Activated CD4-positive, CD25-positive, alpha-beta regulatory T cell treated with anti-CD3 and anti-CD28 coated beads, Interleukin-2, amount 50 U/mL, for 16 hours (primary cell): ENCODE data around the gene CDC5L.
"Not testable (repeated sequence)": the region's sequence is repeated elsewhere in the genome, so short reads cannot be mapped to it uniquely, and the experiment has no call there.

Source experiments
- DNase-seq: peaks from one replicate; pipeline ENCODE4 v3.0.0-alpha.2; 2020; ENCODE audit warnings: low read depth, low spot score

Gene CDC5L

GRCh38 chr6:44415449-44415848, 27.9 kb downstream of the CDC5L start:
- no peak for DNase-seq

- no peak for DNase-seq
Observed at GRCh38 chr6:44415873-44416502, 28.5 kb downstream of the CDC5L start.

GRCh38 chr6:44422531-44422930, 35.0 kb downstream of the CDC5L start:
- DNase-seq, result no peak

GRCh38 chr6:44423306-44423705, 35.8 kb downstream of the CDC5L start:
- DNase-seq, result no peak

GRCh38 chr6:44425951-44426350, 38.4 kb downstream of the CDC5L start:
- DNase-seq, result no peak

- no peak for DNase-seq
Observed at GRCh38 chr6:44428682-44429081, 41.2 kb downstream of the CDC5L start.

GRCh38 chr6:44430326-44430725, 42.8 kb downstream of the CDC5L start:
- no peak for DNase-seq

GRCh38 chr6:44431118-44431725, 43.7 kb downstream of the CDC5L start:
- peak; percentile 12 for DNase-seq

GRCh38 chr6:44432227-44432626, 44.7 kb downstream of the CDC5L start:
- no peak for DNase-seq

GRCh38 chr6:44432726-44433125, 45.2 kb downstream of the CDC5L start:
- no peak for DNase-seq

GRCh38 chr6:44435500-44435899, 48.0 kb downstream of the CDC5L start:
- no peak for DNase-seq

- DNase-seq, result no peak
Observed at GRCh38 chr6:44438827-44439226, 51.3 kb downstream of the CDC5L start.

- DNase-seq, result no peak
Observed at GRCh38 chr6:44439270-44440045, 52.0 kb downstream of the CDC5L start.

- no peak for DNase-seq
Observed at GRCh38 chr6:44441091-44441855, 53.8 kb downstream of the CDC5L start.

GRCh38 chr6:44442236-44442635, 54.7 kb downstream of the CDC5L start:
- DNase-seq, result no peak

GRCh38 chr6:44442833-44443444, 55.4 kb downstream of the CDC5L start:
- no peak for DNase-seq

GRCh38 chr6:44444853-44445252, 57.3 kb downstream of the CDC5L start:
- DNase-seq, result no peak

GRCh38 chr6:44446626-44447300, 59.3 kb downstream of the CDC5L start:
- no peak for DNase-seq

GRCh38 chr6:44449181-44449580, 61.7 kb downstream of the CDC5L start:
- DNase-seq, result not testable (repeated sequence)

GRCh38 chr6:44451803-44452695, 64.5 kb downstream of the CDC5L start:
- DNase-seq, result no peak
